HEK293 (cell line): ENCODE measurements around the gene ERP29.

Experiments
- CTCF ChIP-seq: fragments of 450-650 bp; formaldehyde crosslinking; IDR thresholded peaks from 2 replicates; pipeline ENCODE4 v1.5.1; 2016; ENCODE audit warnings: missing biosample characterization, missing genetic modification characterization
- ZBTB8A ChIP-seq: fragments of 450-650 bp; formaldehyde crosslinking; IDR thresholded peaks from 2 replicates; pipeline ENCODE4 v1.5.1; 2016; ENCODE audit warnings: missing biosample characterization, missing genetic modification characterization
- ZNF24 ChIP-seq: fragments of 450-650 bp; formaldehyde crosslinking; IDR thresholded peaks from 2 replicates; pipeline ENCODE4 v1.5.1; 2016; ENCODE audit warnings: missing biosample characterization, missing genetic modification characterization
- ZNF274 ChIP-seq, 2 experiments: fragments of 200-500 bp in 1 of 2; fragments of 450-650 bp in 1 of 2; sonication (Bioruptor generic) in 1 of 2; formaldehyde crosslinking in 1 of 2; IDR thresholded peaks; 2 replicates each; pipeline versions ENCODE4 v1.5.1 to v1.6.1; 2014 to 2016; ENCODE audit warnings: borderline replicate concordance in 1 of 2, inconsistent platforms in 1 of 2, low read length in 1 of 2, missing biosample characterization in 1 of 2, missing genetic modification characterization in 1 of 2
- ZNF292 ChIP-seq: fragments of 450-650 bp; formaldehyde crosslinking; IDR thresholded peaks from 2 replicates; pipeline ENCODE4 v1.5.1; 2016; ENCODE audit warnings: low read depth, missing biosample characterization, missing genetic modification characterization, borderline replicate concordance
- ZNF311 ChIP-seq: fragments of 450-650 bp; formaldehyde crosslinking; IDR thresholded peaks from 2 replicates; pipeline ENCODE4 v1.5.1; 2017; ENCODE audit warnings: missing biosample characterization, missing genetic modification characterization, borderline replicate concordance
- ZNF341 ChIP-seq: fragments of 450-650 bp; formaldehyde crosslinking; IDR thresholded peaks from 2 replicates; pipeline ENCODE4; 2016; ENCODE audit warnings: low read depth, missing biosample characterization, missing genetic modification characterization
- ZNF596 ChIP-seq: fragments of 450-650 bp; IDR thresholded peaks from 2 replicates; pipeline ENCODE4 v1.5.0; 2018; ENCODE audit warnings: missing biosample characterization, mild to moderate bottlenecking, missing genetic modification characterization, moderate library complexity
- ZNF626 ChIP-seq: fragments of 450-650 bp; sonication (Bioruptor Pico); formaldehyde crosslinking; IDR thresholded peaks from 2 replicates; pipeline ENCODE4 v1.5.1; 2018; ENCODE audit warnings: missing biosample characterization, missing genetic modification characterization, inconsistent platforms
- ZSCAN16 ChIP-seq: fragments of 450-650 bp; formaldehyde crosslinking; IDR thresholded peaks from 2 replicates; pipeline ENCODE4 v1.5.1; 2016; ENCODE audit warnings: missing biosample characterization, missing genetic modification characterization
- ZSCAN30 ChIP-seq: fragments of 450-650 bp; IDR thresholded peaks from 2 replicates; pipeline ENCODE4 v1.5.1; 2018; ENCODE audit warnings: missing biosample characterization, mild to moderate bottlenecking, missing genetic modification characterization, moderate library complexity
- ZSCAN4 ChIP-seq: fragments of 450-650 bp; formaldehyde crosslinking; IDR thresholded peaks from 2 replicates; pipeline ENCODE4 v1.5.1; 2017; ENCODE audit warnings: missing biosample characterization, missing genetic modification characterization

- TF ChIP-seq CTCF: no peak
- no peak for TF ChIP-seq ZNF626 (tag by site-specific recombination)
- no peak for TF ChIP-seq ZNF274 (IDR thresholded peaks at IDR 0.05; ENCODE audit: low read length)
- TF ChIP-seq ZNF274 (tag by site-specific recombination; IDR thresholded peaks at IDR 0.05; ENCODE audit: borderline replicate concordance): no peak
- no peak for TF ChIP-seq ZNF596 (tag by site-specific recombination)
- TF ChIP-seq ZSCAN4: no peak
- no peak for TF ChIP-seq ZNF341
- no peak for TF ChIP-seq ZSCAN16 (tag by site-specific recombination)
- no peak for TF ChIP-seq ZNF24 (tag by site-specific recombination)
- TF ChIP-seq ZNF292 (tag by site-specific recombination): no peak
- TF ChIP-seq ZBTB8A (tag by site-specific recombination): no peak
- no peak for TF ChIP-seq ZNF311
- no peak for TF ChIP-seq ZSCAN30 (tag by site-specific recombination)
These were observed 28.4 kb upstream of the ERP29 start for GRCh38 chr12:111984820-111985219.
